Gastrocnemius medialis (tissue), 4 donors: ENCODE measurements around the gene NANOS2.

Experiments used
- CTCF ChIP-seq, 5 experiments: fragments of 450-650 bp in 3 of 5; fragments of 200-600 bp in 2 of 5; sonication (generic) in 2 of 5; IDR thresholded peaks in 4 of 5; conservative IDR thresholded peaks in 1 of 5; 1 replicate in 4 of 5; 2 replicates in 1 of 5; pipeline ENCODE4 v1.5.1; 2016 to 2019; ENCODE audit warnings: antibody characterized with exemption in 5 of 5, mild to moderate bottlenecking in 3 of 5, moderate library complexity in 3 of 5
- POLR2A ChIP-seq, 2 donors: fragments of 450-650 bp; IDR thresholded peaks; one replicate each; pipeline ENCODE4 v1.6.1; 2017; ENCODE audit warnings: antibody characterized with exemption in 2 of 2, mild to moderate bottlenecking in 2 of 2, moderate library complexity in 2 of 2

- TF ChIP-seq CTCF (IDR thresholded peaks at IDR 0.05 in 4 of 5, conservative IDR thresholded peaks at IDR 0.05 in 1 of 5): no peak
- no peak for TF ChIP-seq POLR2A (IDR thresholded peaks at IDR 0.05)
These were observed 46.1 kb upstream of the NANOS2 start for GRCh38 chr19:45960595-45961235.
